Loucy (cell line): ENCODE results near the gene ZP3.

Source experiments
- EZH2phosphoT487 ChIP-seq: fragments of 200-600 bp; IDR thresholded peaks from 2 replicates; pipeline ENCODE4 v1.6.1; 2018; ENCODE audit warnings: antibody characterized with exemption, mild to moderate bottlenecking, moderate library complexity, borderline replicate concordance
- TF ChIP-seq, protein P1 (sequence below): fragments of 200-600 bp; sonication (generic); conservative IDR thresholded peaks from 2 replicates; pipeline ENCODE4 v1.5.1; 2014; ENCODE audit warnings: mild to moderate bottlenecking, antibody characterized with exemption, low read length

GRCh38 chr7:76375251-76375650, 49.5 kb upstream of the ZP3 start:
- TF ChIP-seq, protein P1, sequence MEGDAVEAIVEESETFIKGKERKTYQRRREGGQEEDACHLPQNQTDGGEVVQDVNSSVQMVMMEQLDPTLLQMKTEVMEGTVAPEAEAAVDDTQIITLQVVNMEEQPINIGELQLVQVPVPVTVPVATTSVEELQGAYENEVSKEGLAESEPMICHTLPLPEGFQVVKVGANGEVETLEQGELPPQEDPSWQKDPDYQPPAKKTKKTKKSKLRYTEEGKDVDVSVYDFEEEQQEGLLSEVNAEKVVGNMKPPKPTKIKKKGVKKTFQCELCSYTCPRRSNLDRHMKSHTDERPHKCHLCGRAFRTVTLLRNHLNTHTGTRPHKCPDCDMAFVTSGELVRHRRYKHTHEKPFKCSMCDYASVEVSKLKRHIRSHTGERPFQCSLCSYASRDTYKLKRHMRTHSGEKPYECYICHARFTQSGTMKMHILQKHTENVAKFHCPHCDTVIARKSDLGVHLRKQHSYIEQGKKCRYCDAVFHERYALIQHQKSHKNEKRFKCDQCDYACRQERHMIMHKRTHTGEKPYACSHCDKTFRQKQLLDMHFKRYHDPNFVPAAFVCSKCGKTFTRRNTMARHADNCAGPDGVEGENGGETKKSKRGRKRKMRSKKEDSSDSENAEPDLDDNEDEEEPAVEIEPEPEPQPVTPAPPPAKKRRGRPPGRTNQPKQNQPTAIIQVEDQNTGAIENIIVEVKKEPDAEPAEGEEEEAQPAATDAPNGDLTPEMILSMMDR, result no peak
- TF ChIP-seq EZH2phosphoT487, result no peak
